Transverse colon (tissue), 4 donors: Measurements from ENCODE around the gene ZFAND6.

Experiments
- CTCF ChIP-seq, 5 experiments: fragments of 200-600 bp in 3 of 5; fragments of 450-650 bp in 2 of 5; sonication (generic) in 3 of 5; IDR thresholded peaks; 1 replicate in 2 of 5; 2 replicates in 3 of 5; pipeline ENCODE4 v1.5.1; 2016 to 2017; ENCODE audit warnings: antibody characterized with exemption in 5 of 5, inconsistent platforms in 3 of 5, mild to moderate bottlenecking in 2 of 5, moderate library complexity in 1 of 5
- POLR2AphosphoS5 ChIP-seq, 3 donors: sonication (generic); formaldehyde crosslinking; IDR thresholded peaks; one replicate each; pipeline ENCODE4 v1.6.1; 2016; ENCODE audit warnings: antibody characterized with exemption in 3 of 3

GRCh38 chr15:80162059-80162554 is 102.6 kb downstream of the ZFAND6 start:
- TF ChIP-seq CTCF (IDR thresholded peaks at IDR 0.05) (no peak), POLR2AphosphoS5 (IDR thresholded peaks at IDR 0.05) (peak in 1 of 3 donors; percentile 61)
